HL-60 (cell line): ENCODE results near the gene SIGLEC11.

Experiments used
- POLR2AphosphoS5 ChIP-seq: IDR thresholded peaks from 2 replicates; pipeline ENCODE4 v1.6.1; 2012; ENCODE audit warnings: low read depth
- SPI1 ChIP-seq: IDR thresholded peaks from 2 replicates; pipeline ENCODE4 v1.6.1; 2012; ENCODE audit warnings: low read depth, mild to moderate bottlenecking, borderline replicate concordance
- TF ChIP-seq, protein P1 (sequence below): IDR thresholded peaks from one replicate; pipeline ENCODE4 v1.5.1; 2011; ENCODE audit warnings: low read length, control low read depth, inconsistent platforms; ENCODE audit not compliant: insufficient read depth

DNA sequence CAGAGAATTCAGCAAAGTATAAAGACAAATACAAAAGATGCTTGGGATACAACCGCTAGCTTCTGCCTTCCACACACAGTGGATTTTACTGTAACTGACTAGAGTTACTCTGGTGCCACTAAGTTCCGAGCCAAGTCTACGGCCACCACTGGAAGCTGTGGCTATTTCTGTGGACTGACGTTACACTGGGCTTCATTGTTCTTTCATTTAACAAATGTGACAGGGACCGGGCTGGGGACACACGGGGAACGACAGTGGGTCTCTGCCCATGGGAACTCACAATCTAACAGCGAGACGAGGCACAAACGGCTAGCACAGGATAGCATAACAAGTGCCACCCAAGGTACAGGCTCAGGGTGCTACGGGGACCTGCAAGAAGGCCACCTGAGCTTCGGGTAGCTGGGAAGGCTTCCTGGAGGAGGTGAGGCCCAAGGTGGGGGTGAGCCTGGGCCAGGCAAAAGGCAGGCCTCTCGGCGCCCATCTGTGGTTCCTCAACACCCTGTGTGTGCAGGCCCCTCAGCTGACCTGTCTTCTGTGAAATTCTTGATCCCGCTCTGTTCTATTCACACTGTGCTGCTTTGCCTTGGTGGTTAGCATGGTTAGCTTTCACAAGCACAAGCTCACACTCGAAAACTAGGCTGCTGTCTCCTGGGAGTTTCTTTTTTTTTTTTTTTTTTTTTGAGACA is 54.0 kb downstream of the SIGLEC11 start:
- TF ChIP-seq SPI1 (no peak), POLR2AphosphoS5 (peak; percentile 13; the same call in 1 of the 2 replicates)
- TF ChIP-seq, protein P1, sequence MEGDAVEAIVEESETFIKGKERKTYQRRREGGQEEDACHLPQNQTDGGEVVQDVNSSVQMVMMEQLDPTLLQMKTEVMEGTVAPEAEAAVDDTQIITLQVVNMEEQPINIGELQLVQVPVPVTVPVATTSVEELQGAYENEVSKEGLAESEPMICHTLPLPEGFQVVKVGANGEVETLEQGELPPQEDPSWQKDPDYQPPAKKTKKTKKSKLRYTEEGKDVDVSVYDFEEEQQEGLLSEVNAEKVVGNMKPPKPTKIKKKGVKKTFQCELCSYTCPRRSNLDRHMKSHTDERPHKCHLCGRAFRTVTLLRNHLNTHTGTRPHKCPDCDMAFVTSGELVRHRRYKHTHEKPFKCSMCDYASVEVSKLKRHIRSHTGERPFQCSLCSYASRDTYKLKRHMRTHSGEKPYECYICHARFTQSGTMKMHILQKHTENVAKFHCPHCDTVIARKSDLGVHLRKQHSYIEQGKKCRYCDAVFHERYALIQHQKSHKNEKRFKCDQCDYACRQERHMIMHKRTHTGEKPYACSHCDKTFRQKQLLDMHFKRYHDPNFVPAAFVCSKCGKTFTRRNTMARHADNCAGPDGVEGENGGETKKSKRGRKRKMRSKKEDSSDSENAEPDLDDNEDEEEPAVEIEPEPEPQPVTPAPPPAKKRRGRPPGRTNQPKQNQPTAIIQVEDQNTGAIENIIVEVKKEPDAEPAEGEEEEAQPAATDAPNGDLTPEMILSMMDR = no peak
